Measurements from ENCODE around the gene GNAI2. TPM values are rescaled to one million over a fixed set of nuclear protein-coding genes. Genes with fewer than 3 reads are reported as not detected.

Gene GNAI2
- total and polyA plus RNA-seq, 4 donors, result 174 to 356 (median 259) TPM

DNA sequence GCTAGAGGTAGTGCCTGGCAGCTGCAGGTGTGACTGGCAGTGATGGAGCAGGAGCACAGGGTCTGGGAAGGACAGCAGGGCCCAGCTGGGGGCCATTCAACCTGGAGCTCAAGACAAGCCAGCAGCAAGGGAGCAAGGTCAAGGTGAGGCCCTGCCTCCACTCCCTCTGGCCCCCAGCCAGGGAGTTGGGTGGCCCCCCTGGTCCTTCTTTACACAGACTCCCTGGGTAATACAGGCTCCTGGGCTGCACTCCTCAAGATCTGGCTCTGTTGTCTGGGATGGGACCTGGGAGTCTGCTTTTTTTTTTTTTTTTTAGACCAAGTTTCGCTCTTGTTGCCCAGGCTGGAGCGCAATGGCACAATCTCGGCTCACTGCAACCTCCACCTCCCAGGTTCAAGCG is 14.5 kb downstream of the GNAI2 start:
- Histone ChIP-seq H3K4me1 (ENCODE audit: control insufficient read depth in 1 of 2, insufficient read depth in 2 of 2, low read length in 2 of 2) (no peaks in the 10 kb centered on the region), H3K27ac (ENCODE audit: low read depth in 1 of 2, low read length in 2 of 2) (no peak overlapping the region), H3K4me3 (ENCODE audit: low read length in 2 of 2) (no peak overlapping the region), H3K27me3 (ENCODE audit: control insufficient read depth in 1 of 2, insufficient read depth in 2 of 2, low read length in 1 of 2) (no peaks in the 10 kb centered on the region), H3K9me3 (ENCODE audit: control insufficient read depth, low read length) (no peaks in the 10 kb centered on the region), H3K36me3 (ENCODE audit: control insufficient read depth in 1 of 2, insufficient read depth in 2 of 2, low read length in 1 of 2) (peaks cover 0 to 2% of the 10 kb centered on the region in 2 donors)
- no peak for DNase-seq
- intact Hi-C loops (cut with DNase I), result no loop called here
- ATAC-seq (ENCODE audit: low FRiP score), result no peak
- 88 to 92% methylated on average over 4 of the region's 4 CpGs for WGBS, 2 donors

DNA sequence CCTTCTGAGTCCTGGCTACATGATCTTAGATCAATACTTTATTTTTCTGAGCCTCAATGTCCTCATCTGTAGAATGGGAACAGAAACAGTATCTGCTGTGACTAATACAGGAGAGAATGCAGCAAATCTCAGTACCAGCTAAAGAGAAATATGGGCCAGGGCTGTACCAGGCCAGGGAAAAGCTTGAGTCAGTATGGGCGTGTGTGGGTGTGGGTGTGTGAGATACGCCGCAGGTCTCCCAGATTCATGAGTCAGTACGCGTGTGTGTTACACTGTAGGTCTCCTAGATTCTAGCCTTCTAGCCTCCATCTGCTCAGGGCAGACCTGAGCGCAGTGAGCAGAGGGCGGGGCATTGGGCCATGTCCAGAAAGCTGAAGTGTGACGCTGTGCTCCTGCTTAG is 15.2 kb downstream of the GNAI2 start:
- Histone ChIP-seq H3K36me3 (ENCODE audit: control insufficient read depth in 1 of 2, insufficient read depth in 2 of 2, low read length in 1 of 2) (peaks cover 0 to 2% of the 10 kb centered on the region in 2 donors), H3K4me3 (ENCODE audit: low read length in 2 of 2) (no peak overlapping the region), H3K27me3 (ENCODE audit: control insufficient read depth in 1 of 2, insufficient read depth in 2 of 2, low read length in 1 of 2) (no peaks in the 10 kb centered on the region), H3K27ac (ENCODE audit: low read depth in 1 of 2, low read length in 2 of 2) (no peak overlapping the region), H3K4me1 (ENCODE audit: control insufficient read depth in 1 of 2, insufficient read depth in 2 of 2, low read length in 2 of 2) (no peaks in the 10 kb centered on the region), H3K9me3 (ENCODE audit: control insufficient read depth, low read length) (no peaks in the 10 kb centered on the region)
- DNase-seq, result no peak
- 67% methylated on average over 8 of the region's 8 CpGs for WGBS, 2 donors
- ATAC-seq (ENCODE audit: low FRiP score), result no peak
- intact Hi-C loops (cut with DNase I), result no loop called here

GRCh38 chr3:50254577-50255250 is 18.7 kb downstream of the GNAI2 start:
- H3K4me1 ChIP-seq (ENCODE audit: control insufficient read depth in 1 of 2, insufficient read depth in 2 of 2, low read length in 2 of 2), result no peaks in the 10 kb centered on the region
- WGBS, 2 donors, result 60 to 64% methylated on average over 8 of the region's 8 CpGs
- intact Hi-C loops (cut with DNase I), result no loop called here

GRCh38 chr3:50255251-50255615 is 19.2 kb downstream of the GNAI2 start:
- no peaks in the 10 kb centered on the region for H3K4me1 ChIP-seq (ENCODE audit: control insufficient read depth in 1 of 2, insufficient read depth in 2 of 2, low read length in 2 of 2)

More at GRCh38 chr3:50254577-50255250, 18.7 kb downstream of the GNAI2 start:
- Histone ChIP-seq H3K36me3 (ENCODE audit: control insufficient read depth in 1 of 2, insufficient read depth in 2 of 2, low read length in 1 of 2) (peaks cover 0 to 6% of the 10 kb centered on the region in 2 donors), H3K27ac (ENCODE audit: low read depth in 1 of 2, low read length in 2 of 2) (peak overlapping the region in 1 of 2 donors; percentile 9), H3K4me3 (ENCODE audit: low read length in 2 of 2) (no peak overlapping the region), H3K27me3 (ENCODE audit: control insufficient read depth in 1 of 2, insufficient read depth in 2 of 2, low read length in 1 of 2) (no peaks in the 10 kb centered on the region), H3K9me3 (ENCODE audit: control insufficient read depth, low read length) (no peaks in the 10 kb centered on the region)
- ATAC-seq (ENCODE audit: low FRiP score) (peak; percentile 56), DNase-seq (peak; percentile 82 to 88)

DNA sequence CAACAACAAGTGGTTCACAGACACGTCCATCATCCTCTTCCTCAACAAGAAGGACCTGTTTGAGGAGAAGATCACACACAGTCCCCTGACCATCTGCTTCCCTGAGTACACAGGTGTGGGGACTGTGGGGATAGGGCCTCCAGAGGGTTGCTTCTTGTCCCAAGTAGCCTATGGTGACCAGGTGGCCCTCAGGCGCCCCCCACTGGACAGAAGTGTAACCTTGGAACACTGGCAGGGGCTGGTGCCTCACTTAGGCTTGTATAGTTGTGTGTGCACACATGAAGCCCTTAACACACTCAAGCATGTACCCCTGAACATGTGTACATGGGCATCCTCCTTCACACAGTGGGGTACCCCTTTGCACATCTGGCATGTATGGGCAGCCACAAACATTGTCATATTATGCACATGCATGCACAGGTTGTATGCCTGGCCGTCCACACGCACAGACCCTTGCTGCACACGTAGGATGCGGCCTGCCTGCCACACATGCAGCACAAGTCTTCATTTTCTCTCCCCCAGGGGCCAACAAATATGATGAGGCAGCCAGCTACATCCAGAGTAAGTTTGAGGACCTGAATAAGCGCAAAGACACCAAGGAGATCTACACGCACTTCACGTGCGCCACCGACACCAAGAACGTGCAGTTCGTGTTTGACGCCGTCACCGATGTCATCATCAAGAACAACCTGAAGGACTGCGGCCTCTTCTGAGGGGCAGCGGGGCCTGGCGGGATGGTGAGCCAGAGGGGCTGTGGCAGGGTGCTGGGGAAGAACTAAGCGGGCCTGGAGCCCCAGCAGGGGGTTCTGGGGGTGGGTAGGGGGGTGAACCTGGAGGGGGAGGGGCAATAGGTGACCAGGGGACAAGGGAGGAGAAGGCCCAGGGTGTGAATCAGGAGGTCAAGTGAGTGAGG is 21.2 kb downstream of the GNAI2 start:
- Histone ChIP-seq H3K36me3 (ENCODE audit: control insufficient read depth in 1 of 2, insufficient read depth in 2 of 2, low read length in 1 of 2) (peaks cover 0 to 6% of the 10 kb centered on the region in 2 donors), H3K27ac (ENCODE audit: low read depth in 1 of 2, low read length in 2 of 2) (no peak overlapping the region), H3K4me1 (ENCODE audit: control insufficient read depth in 1 of 2, insufficient read depth in 2 of 2, low read length in 2 of 2) (no peaks in the 10 kb centered on the region), H3K4me3 (ENCODE audit: low read length in 2 of 2) (no peak overlapping the region), H3K9me3 (ENCODE audit: control insufficient read depth, low read length) (no peaks in the 10 kb centered on the region), H3K27me3 (ENCODE audit: control insufficient read depth in 1 of 2, insufficient read depth in 2 of 2, low read length in 1 of 2) (no peaks in the 10 kb centered on the region)
- intact Hi-C loops (cut with DNase I), result no loop called here
- DNase-seq (peak in 1 of 2 donors; percentile 56), ATAC-seq (ENCODE audit: low FRiP score) (no peak)
- WGBS, 2 donors, result 86 to 87% methylated on average over 20 of the region's 20 CpGs

More at GRCh38 chr3:50255251-50255615, 19.2 kb downstream of the GNAI2 start:
- no peak for DNase-seq
- Histone ChIP-seq H3K27me3 (ENCODE audit: control insufficient read depth in 1 of 2, insufficient read depth in 2 of 2, low read length in 1 of 2) (no peaks in the 10 kb centered on the region), H3K9me3 (ENCODE audit: control insufficient read depth, low read length) (no peaks in the 10 kb centered on the region), H3K36me3 (ENCODE audit: control insufficient read depth in 1 of 2, insufficient read depth in 2 of 2, low read length in 1 of 2) (peaks cover 0 to 6% of the 10 kb centered on the region in 2 donors), H3K4me3 (ENCODE audit: low read length in 2 of 2) (no peak overlapping the region), H3K27ac (ENCODE audit: low read depth in 1 of 2, low read length in 2 of 2) (peak overlapping the region in 1 of 2 donors; percentile 6)
- WGBS, 2 donors, result 81 to 82% methylated on average over 9 of the region's 9 CpGs
- no peak for ATAC-seq (ENCODE audit: low FRiP score)
- intact Hi-C loops (cut with DNase I), result no loop called here

GRCh38 chr3:50258029-50258680 is 22.2 kb downstream of the GNAI2 start:
- H3K36me3 ChIP-seq (ENCODE audit: control insufficient read depth in 1 of 2, insufficient read depth in 2 of 2, low read length in 1 of 2), result peaks cover 0 to 3% of the 10 kb centered on the region in 2 donors
- no peak for ATAC-seq (ENCODE audit: low FRiP score)
- H3K4me3 ChIP-seq (ENCODE audit: low read length in 2 of 2), result no peak overlapping the region
- H3K27me3 ChIP-seq (ENCODE audit: control insufficient read depth in 1 of 2, insufficient read depth in 2 of 2, low read length in 1 of 2), result no peaks in the 10 kb centered on the region
- DNase-seq, result peak in 1 of 2 donors; percentile 45
- intact Hi-C loops (cut with DNase I), result no loop called here
- no peaks in the 10 kb centered on the region for H3K9me3 ChIP-seq (ENCODE audit: control insufficient read depth, low read length)
- H3K4me1 ChIP-seq (ENCODE audit: control insufficient read depth in 1 of 2, insufficient read depth in 2 of 2, low read length in 2 of 2), result no peaks in the 10 kb centered on the region
- 86 to 87% methylated on average over 17 of the region's 17 CpGs for WGBS, 2 donors
- H3K27ac ChIP-seq (ENCODE audit: low read depth in 1 of 2, low read length in 2 of 2), result no peak overlapping the region

DNA sequence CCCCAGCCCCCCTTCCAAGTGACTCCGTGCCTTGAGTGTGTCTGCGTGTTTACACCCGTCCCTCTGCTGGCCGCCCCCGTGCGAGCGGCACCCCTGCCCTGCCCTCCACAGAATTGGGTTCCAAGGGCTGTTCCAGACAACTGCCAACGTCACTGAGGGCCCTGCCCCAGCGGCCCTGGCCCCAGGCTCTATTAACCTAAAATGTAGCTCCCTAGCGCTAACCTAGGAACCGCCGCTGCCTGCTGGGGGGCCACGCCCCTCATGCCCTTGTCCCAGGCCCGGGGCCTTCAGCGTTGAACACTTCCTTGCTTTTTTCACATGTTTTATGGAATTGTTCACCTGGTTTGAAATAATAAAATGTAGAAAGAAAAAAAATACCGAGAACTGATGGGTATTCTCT is 23.0 kb downstream of the GNAI2 start:
- H3K4me3 ChIP-seq (ENCODE audit: low read length in 2 of 2), result no peak overlapping the region
- WGBS, 2 donors, result 74 to 77% methylated on average over 16 of the region's 16 CpGs
- H3K36me3 ChIP-seq (ENCODE audit: control insufficient read depth in 1 of 2, insufficient read depth in 2 of 2, low read length in 1 of 2), result peaks cover 0 to 3% of the 10 kb centered on the region in 2 donors
- ATAC-seq (ENCODE audit: low FRiP score) (no peak), DNase-seq (peak in 1 of 2 donors; percentile 49)
- H3K9me3 ChIP-seq (ENCODE audit: control insufficient read depth, low read length), result no peaks in the 10 kb centered on the region
- intact Hi-C loops (cut with DNase I), result no loop called here
- H3K27me3 ChIP-seq (ENCODE audit: control insufficient read depth in 1 of 2, insufficient read depth in 2 of 2, low read length in 1 of 2), result no peaks in the 10 kb centered on the region
- no peak overlapping the region for H3K27ac ChIP-seq (ENCODE audit: low read depth in 1 of 2, low read length in 2 of 2)
- no peaks in the 10 kb centered on the region for H3K4me1 ChIP-seq (ENCODE audit: control insufficient read depth in 1 of 2, insufficient read depth in 2 of 2, low read length in 2 of 2)

DNA sequence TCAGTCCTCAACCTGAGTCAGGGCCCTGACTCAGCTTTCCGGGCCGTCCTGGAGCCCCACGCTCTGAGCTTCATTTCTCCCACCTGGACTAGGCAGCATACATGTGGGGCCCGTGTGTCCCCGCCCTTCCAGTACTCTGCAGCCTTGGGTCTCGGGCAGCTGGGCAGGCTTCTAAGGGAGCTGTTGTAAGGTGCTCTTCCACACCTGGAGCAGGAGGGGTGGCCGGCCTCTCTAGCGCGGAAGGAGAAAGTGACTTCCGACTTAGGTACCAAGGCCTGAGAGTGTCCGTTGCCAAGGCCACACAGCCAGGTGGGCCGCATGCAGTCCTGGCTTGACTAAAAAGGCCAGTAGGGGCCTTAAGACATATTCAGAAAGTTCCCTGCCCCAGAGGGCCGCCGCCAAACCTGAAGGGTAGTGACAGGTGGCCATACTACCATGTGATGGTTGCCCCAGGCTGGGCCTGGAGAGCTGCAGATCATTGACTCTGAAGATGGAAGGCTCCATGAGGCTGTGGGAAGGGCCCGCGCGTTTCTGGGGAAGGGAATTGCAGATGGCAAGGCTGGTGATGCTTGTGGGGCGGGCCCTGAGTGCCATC is 23.5 kb downstream of the GNAI2 start:
- no peak for DNase-seq
- WGBS, 2 donors, result 56% methylated on average over 18 of the region's 18 CpGs
- no peaks in the 10 kb centered on the region for H3K9me3 ChIP-seq (ENCODE audit: control insufficient read depth, low read length)
- ATAC-seq (ENCODE audit: low FRiP score), result no peak
- no peaks in the 10 kb centered on the region for H3K27me3 ChIP-seq (ENCODE audit: control insufficient read depth in 1 of 2, insufficient read depth in 2 of 2, low read length in 1 of 2)
- H3K4me3 ChIP-seq (ENCODE audit: low read length in 2 of 2), result no peak overlapping the region
- peaks cover 0 to 3% of the 10 kb centered on the region in 2 donors for H3K36me3 ChIP-seq (ENCODE audit: control insufficient read depth in 1 of 2, insufficient read depth in 2 of 2, low read length in 1 of 2)
- intact Hi-C loops (cut with DNase I), result no loop called here
- peak overlapping the region; percentile 21 to 24 for H3K27ac ChIP-seq (ENCODE audit: low read depth in 1 of 2, low read length in 2 of 2)
- H3K4me1 ChIP-seq (ENCODE audit: control insufficient read depth in 1 of 2, insufficient read depth in 2 of 2, low read length in 2 of 2), result no peaks in the 10 kb centered on the region
